Measurements from ENCODE around the gene PROM2. TPM values are rescaled to one million over a fixed set of nuclear protein-coding genes. Genes with fewer than 3 reads are reported as not detected.

PROM2 gene
- total and polyA plus RNA-seq, 2 donors (not counting 3 experiments of a cell fraction or from before 2014, with no cell fraction given) = 0.39 to 0.60 TPM

DNA sequence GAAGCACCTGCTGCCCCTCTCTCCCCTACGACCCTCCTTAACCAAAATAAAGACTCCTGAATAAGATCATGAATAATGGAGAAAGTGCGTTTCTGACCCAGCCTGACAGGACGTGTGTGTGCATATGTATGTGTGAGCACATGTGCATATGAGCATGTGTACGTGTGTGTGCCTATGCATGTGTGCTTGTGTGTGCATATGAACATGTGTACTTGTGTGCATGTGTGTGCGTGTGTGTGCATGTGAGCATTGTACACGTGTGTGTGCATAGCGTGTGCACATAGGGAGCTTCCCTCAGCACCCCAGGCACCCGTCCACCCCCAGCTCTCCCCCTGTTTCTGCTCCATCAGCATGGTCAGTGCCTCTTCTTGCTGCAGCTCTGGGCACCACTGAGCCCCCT is 33.6 kb downstream of the PROM2 start:
- H4K20me1 ChIP-seq (replicated peaks; ENCODE audit: control insufficient read depth, extremely low read depth, insufficient read depth, low read length) = no peaks in the 10 kb centered on the region
- no peaks in the 10 kb centered on the region for H3K9me3 ChIP-seq (replicated peaks; ENCODE audit: control insufficient read depth, insufficient read depth, low read length)
- no peak overlapping the region for H3K9ac ChIP-seq (replicated peaks; ENCODE audit: extremely low read depth, insufficient read depth, low read length)
- intact Hi-C loops (cut with micrococcal nuclease) = no loop called here
- no peaks in the 10 kb centered on the region for H3K27me3 ChIP-seq (ENCODE audit: control insufficient read depth in 2 of 2, insufficient read depth in 2 of 2, low read length in 2 of 2)
- no peaks in the 10 kb centered on the region for H3K9me1 ChIP-seq (replicated peaks; ENCODE audit: control insufficient read depth, extremely low read depth, insufficient read depth, low read length)
- H3K36me3 ChIP-seq (ENCODE audit: control insufficient read depth in 2 of 2, extremely low read depth in 1 of 2, insufficient read depth in 2 of 2, low read length in 2 of 2) = no peaks in the 10 kb centered on the region
- H3K27ac ChIP-seq (ENCODE audit: insufficient read depth, low read depth, low read length) = no peak overlapping the region
- H3K4me1 ChIP-seq (ENCODE audit: control insufficient read depth, extremely low read depth, insufficient read depth, low read length) = no peaks in the 10 kb centered on the region
- CTCF ChIA-PET = interaction anchor here (1.3 kb wide), 1 partner anchor 81 kb away, joined by 3 read pairs; no protein-coding TSS in a partner anchor
- POLR2A ChIA-PET = no interaction called here
- no peak for TF ChIP-seq POLR2A (IDR thresholded peaks at IDR 0.05; ENCODE audit: low read depth, low read length)
- no peak overlapping the region for H3K4me3 ChIP-seq (replicated peaks in 1 of 3; ENCODE audit: insufficient read depth in 1 of 3, low read depth in 1 of 3, low read length in 3 of 3)
- no peaks in the 10 kb centered on the region for H3K79me2 ChIP-seq (ENCODE audit: control insufficient read depth, insufficient read depth, low read length)
- no peak overlapping the region for H2AFZ ChIP-seq (ENCODE audit: low read depth, low read length)
- H3K4me2 ChIP-seq (ENCODE audit: insufficient read depth, low read length) = no peak overlapping the region
- dilution Hi-C loops (cut with MboI; ENCODE audit: extremely low pct_ligation_motif_present, low sequenced_read_pairs) = no loop called here
- BruUV-seq (replicated peaks) = no TSS peak
- FAIRE-seq (no peak), DNase-seq (ENCODE audit: low read depth, low spot score) (no peak)

- no peak for DNase-seq (ENCODE audit: low read depth, low spot score)
These were observed 34.3 kb downstream of the PROM2 start for GRCh38 chr2:95308426-95308990.

More at GRCh38 chr2:95308426-95308990, 34.3 kb downstream of the PROM2 start:
- no peaks in the 10 kb centered on the region for H3K79me2 ChIP-seq (ENCODE audit: control insufficient read depth, insufficient read depth, low read length)
- no peak overlapping the region for H3K4me3 ChIP-seq (replicated peaks in 1 of 3; ENCODE audit: insufficient read depth in 1 of 3, low read depth in 1 of 3, low read length in 3 of 3)
- ChIA-PET CTCF (interaction anchor here (1.3 kb wide), 1 partner anchor 80 kb away, joined by 3 read pairs; no protein-coding TSS in a partner anchor), POLR2A (no interaction called here)
- no peaks in the 10 kb centered on the region for H3K9me3 ChIP-seq (replicated peaks; ENCODE audit: control insufficient read depth, insufficient read depth, low read length)
- no peak overlapping the region for H3K27ac ChIP-seq (ENCODE audit: insufficient read depth, low read depth, low read length)
- no peaks in the 10 kb centered on the region for H4K20me1 ChIP-seq (replicated peaks; ENCODE audit: control insufficient read depth, extremely low read depth, insufficient read depth, low read length)
- H3K4me2 ChIP-seq (ENCODE audit: insufficient read depth, low read length) = no peak overlapping the region
- FAIRE-seq = no peak
- H3K9me1 ChIP-seq (replicated peaks; ENCODE audit: control insufficient read depth, extremely low read depth, insufficient read depth, low read length) = no peaks in the 10 kb centered on the region
- no peaks in the 10 kb centered on the region for H3K36me3 ChIP-seq (ENCODE audit: control insufficient read depth in 2 of 2, extremely low read depth in 1 of 2, insufficient read depth in 2 of 2, low read length in 2 of 2)
- H3K9ac ChIP-seq (replicated peaks; ENCODE audit: extremely low read depth, insufficient read depth, low read length) = no peak overlapping the region
- no peaks in the 10 kb centered on the region for H3K27me3 ChIP-seq (ENCODE audit: control insufficient read depth in 2 of 2, insufficient read depth in 2 of 2, low read length in 2 of 2)
- TF ChIP-seq, protein P1, sequence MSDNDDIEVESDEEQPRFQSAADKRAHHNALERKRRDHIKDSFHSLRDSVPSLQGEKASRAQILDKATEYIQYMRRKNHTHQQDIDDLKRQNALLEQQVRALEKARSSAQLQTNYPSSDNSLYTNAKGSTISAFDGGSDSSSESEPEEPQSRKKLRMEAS (IDR thresholded peaks at IDR 0.05; ENCODE audit: insufficient read depth, insufficient read length) = no peak
- no peak for TF ChIP-seq GATA2 (IDR thresholded peaks at IDR 0.05; ENCODE audit: insufficient read depth, insufficient read length, low read depth, low read length)
- no peak for TF ChIP-seq MYC (IDR thresholded peaks at IDR 0.05; ENCODE audit: low read depth, low read length)
- TF ChIP-seq, protein P2, sequence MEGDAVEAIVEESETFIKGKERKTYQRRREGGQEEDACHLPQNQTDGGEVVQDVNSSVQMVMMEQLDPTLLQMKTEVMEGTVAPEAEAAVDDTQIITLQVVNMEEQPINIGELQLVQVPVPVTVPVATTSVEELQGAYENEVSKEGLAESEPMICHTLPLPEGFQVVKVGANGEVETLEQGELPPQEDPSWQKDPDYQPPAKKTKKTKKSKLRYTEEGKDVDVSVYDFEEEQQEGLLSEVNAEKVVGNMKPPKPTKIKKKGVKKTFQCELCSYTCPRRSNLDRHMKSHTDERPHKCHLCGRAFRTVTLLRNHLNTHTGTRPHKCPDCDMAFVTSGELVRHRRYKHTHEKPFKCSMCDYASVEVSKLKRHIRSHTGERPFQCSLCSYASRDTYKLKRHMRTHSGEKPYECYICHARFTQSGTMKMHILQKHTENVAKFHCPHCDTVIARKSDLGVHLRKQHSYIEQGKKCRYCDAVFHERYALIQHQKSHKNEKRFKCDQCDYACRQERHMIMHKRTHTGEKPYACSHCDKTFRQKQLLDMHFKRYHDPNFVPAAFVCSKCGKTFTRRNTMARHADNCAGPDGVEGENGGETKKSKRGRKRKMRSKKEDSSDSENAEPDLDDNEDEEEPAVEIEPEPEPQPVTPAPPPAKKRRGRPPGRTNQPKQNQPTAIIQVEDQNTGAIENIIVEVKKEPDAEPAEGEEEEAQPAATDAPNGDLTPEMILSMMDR (IDR thresholded peaks at IDR 0.05; ENCODE audit: extremely low read depth in 1 of 2, insufficient read depth in 1 of 2, low read depth in 1 of 2, low read length in 2 of 2) = no peak
- no peak for TF ChIP-seq FOS (IDR thresholded peaks at IDR 0.05; ENCODE audit: borderline replicate concordance, insufficient read depth, low read length)
- no peak for TF ChIP-seq EZH2 (IDR thresholded peaks at IDR 0.05; ENCODE audit: borderline replicate concordance, low read depth, low read length, severe bottlenecking)
- no peak for TF ChIP-seq POLR2A (IDR thresholded peaks at IDR 0.05; ENCODE audit: low read depth, low read length)
- TF ChIP-seq POLR2AphosphoS5 (IDR thresholded peaks at IDR 0.05; ENCODE audit: insufficient read depth, low read depth, low read length) = no peak
- no peak for TF ChIP-seq JUN (IDR thresholded peaks at IDR 0.05; ENCODE audit: borderline replicate concordance, insufficient read depth, insufficient read length, low read depth)
- intact Hi-C loops (cut with micrococcal nuclease) (no loop called here), dilution Hi-C loops (cut with MboI; ENCODE audit: extremely low pct_ligation_motif_present, low sequenced_read_pairs) (no loop called here)
- BruUV-seq (replicated peaks) = no TSS peak
- no peaks in the 10 kb centered on the region for H3K4me1 ChIP-seq (ENCODE audit: control insufficient read depth, extremely low read depth, insufficient read depth, low read length)
- H2AFZ ChIP-seq (ENCODE audit: low read depth, low read length) = no peak overlapping the region
